Neutrophil (primary cell): Measurements from ENCODE around the gene ATP2A3.

Experiments
- H3K27ac ChIP-seq: fragments of 200-600 bp; sonication (generic); 2 replicates; pipeline ENCODE4 v1.5.1; 2016; ENCODE audit warnings: mild to moderate bottlenecking, moderate library complexity
- H3K27me3 ChIP-seq: fragments of 200-600 bp; sonication (generic); 2 replicates; pipeline ENCODE4 v1.6.0; 2016; ENCODE audit warnings: mild to moderate bottlenecking
- H3K36me3 ChIP-seq: fragments of 200-600 bp; sonication (generic); 2 replicates; pipeline ENCODE4 v1.5.1; 2017
- H3K4me1 ChIP-seq, 2 experiments: fragments of 200-600 bp in 1 of 2; sonication (generic) in 1 of 2; 1 replicate in 1 of 2; 2 replicates in 1 of 2; pipeline versions ENCODE4 v1.5.1 to v1.6.1; 2013 to 2016; ENCODE audit warnings: low read depth in 1 of 2, low read length in 1 of 2, mild to moderate bottlenecking in 1 of 2, moderate library complexity in 1 of 2; ENCODE audit not compliant: control insufficient read depth in 1 of 2, insufficient read depth in 1 of 2
- H3K4me3 ChIP-seq, 2 experiments: fragments of 200-600 bp in 1 of 2; sonication (generic) in 1 of 2; 1 replicate in 1 of 2; 2 replicates in 1 of 2; pipeline ENCODE4 v1.5.1; 2013 to 2016; ENCODE audit warnings: low read depth in 1 of 2, low read length in 1 of 2, mild to moderate bottlenecking in 1 of 2, moderate library complexity in 1 of 2
- H3K9me3 ChIP-seq: fragments of 200-600 bp; sonication (generic); 2 replicates; pipeline ENCODE4 v1.5.1; 2016
- CTCF ChIP-seq: fragments of 200-600 bp; sonication (generic); IDR thresholded peaks from 2 replicates; pipeline ENCODE4 v1.5.1; 2016; ENCODE audit warnings: antibody characterized with exemption

Gene ATP2A3

GRCh38 chr17:3955673-3955988, 8.6 kb downstream of the ATP2A3 start:
- no peak overlapping the region for H3K4me3 ChIP-seq
- peaks cover 25 to 28% of the 10 kb centered on the region in 2 experiments for H3K4me1 ChIP-seq
- peak overlapping the region; percentile 43 for H3K27ac ChIP-seq
- no peak for TF ChIP-seq CTCF
- H3K27me3 ChIP-seq = no peaks in the 10 kb centered on the region
- peaks cover 71% of the 10 kb centered on the region for H3K36me3 ChIP-seq
- H3K9me3 ChIP-seq = no peaks in the 10 kb centered on the region

GRCh38 chr17:3954976-3955672, 9.1 kb downstream of the ATP2A3 start:
- no peaks in the 10 kb centered on the region for H3K9me3 ChIP-seq
- peaks cover 76% of the 10 kb centered on the region for H3K36me3 ChIP-seq
- H3K4me1 ChIP-seq = peaks cover 20 to 22% of the 10 kb centered on the region in 2 experiments
- H3K27ac ChIP-seq = peak overlapping the region; percentile 43
- no peak overlapping the region for H3K4me3 ChIP-seq
- no peak for TF ChIP-seq CTCF
- no peaks in the 10 kb centered on the region for H3K27me3 ChIP-seq

- TF ChIP-seq CTCF = no peak
- Histone ChIP-seq H3K27ac (peak overlapping the region; percentile 29), H3K36me3 (peaks cover 86% of the 10 kb centered on the region), H3K4me3 (no peak overlapping the region), H3K4me1 (peaks cover 9 to 12% of the 10 kb centered on the region in 2 experiments), H3K27me3 (no peaks in the 10 kb centered on the region), H3K9me3 (no peaks in the 10 kb centered on the region)
Measured at GRCh38 chr17:3954086-3954485, 10.2 kb downstream of the ATP2A3 start.

- Histone ChIP-seq H3K36me3 (peaks cover 91% of the 10 kb centered on the region), H3K27ac (peak overlapping the region; percentile 29), H3K4me1 (peaks cover 7 to 8% of the 10 kb centered on the region in 2 experiments), H3K4me3 (no peak overlapping the region), H3K9me3 (no peaks in the 10 kb centered on the region), H3K27me3 (no peaks in the 10 kb centered on the region)
- no peak for TF ChIP-seq CTCF
Measured at GRCh38 chr17:3953542-3953941, 10.7 kb downstream of the ATP2A3 start.

- no peaks in the 10 kb centered on the region for H3K27me3 ChIP-seq
- H3K36me3 ChIP-seq = peaks cover 94% of the 10 kb centered on the region
- no peak overlapping the region for H3K4me3 ChIP-seq
- no peaks in the 10 kb centered on the region for H3K9me3 ChIP-seq
- no peak for TF ChIP-seq CTCF
- no peaks in the 10 kb centered on the region for H3K4me1 ChIP-seq
- H3K27ac ChIP-seq = no peak overlapping the region
Measured at GRCh38 chr17:3952186-3952585, 12.1 kb downstream of the ATP2A3 start.

- Histone ChIP-seq H3K36me3 (peaks cover 94% of the 10 kb centered on the region), H3K27ac (no peak overlapping the region), H3K4me1 (no peaks in the 10 kb centered on the region), H3K27me3 (no peaks in the 10 kb centered on the region), H3K4me3 (no peak overlapping the region), H3K9me3 (no peaks in the 10 kb centered on the region)
- TF ChIP-seq CTCF = no peak
Measured at GRCh38 chr17:3951420-3951819, 12.8 kb downstream of the ATP2A3 start.
